Measurements from ENCODE around the gene GAS6.

GAS6 gene

GRCh38 chr13:113783966-113784644 lies 79.8 kb downstream of the GAS6 start:
- TF ChIP-seq CTCF (IDR thresholded peaks at IDR 0.05; ENCODE audit: low read depth, low read length) = no peak
- Histone ChIP-seq H3K4me3 (ENCODE audit: low read depth, low read length) (no peak overlapping the region), H3K36me3 (no peaks in the 10 kb centered on the region), H3K27me3 (ENCODE audit: insufficient read depth, low read depth, severe bottlenecking) (peaks cover 13% of the 10 kb centered on the region), H3K9me3 (ENCODE audit: severe bottlenecking) (peaks cover 6% of the 10 kb centered on the region), H3K27ac (no peak overlapping the region)
- no peak for DNase-seq

GRCh38 chr13:113783200-113783881 lies 80.5 kb downstream of the GAS6 start:
- Histone ChIP-seq H3K4me3 (ENCODE audit: low read depth, low read length) (no peak overlapping the region), H3K27ac (no peak overlapping the region), H3K27me3 (ENCODE audit: insufficient read depth, low read depth, severe bottlenecking) (peaks cover 13% of the 10 kb centered on the region), H3K36me3 (no peaks in the 10 kb centered on the region), H3K9me3 (ENCODE audit: severe bottlenecking) (peaks cover 6% of the 10 kb centered on the region)
- TF ChIP-seq CTCF (IDR thresholded peaks at IDR 0.05; ENCODE audit: low read depth, low read length) = no peak
- no peak for DNase-seq

GRCh38 chr13:113782472-113782871 lies 81.4 kb downstream of the GAS6 start:
- Histone ChIP-seq H3K4me3 (ENCODE audit: low read depth, low read length) (no peak overlapping the region), H3K36me3 (no peaks in the 10 kb centered on the region), H3K27ac (no peak overlapping the region), H3K9me3 (ENCODE audit: severe bottlenecking) (peaks cover 6% of the 10 kb centered on the region), H3K27me3 (ENCODE audit: insufficient read depth, low read depth, severe bottlenecking) (peaks cover 11% of the 10 kb centered on the region)
- DNase-seq = no peak
- TF ChIP-seq CTCF (IDR thresholded peaks at IDR 0.05; ENCODE audit: low read depth, low read length) = no peak

- peaks cover 6% of the 10 kb centered on the region for H3K9me3 ChIP-seq (ENCODE audit: severe bottlenecking)
- no peak for DNase-seq
- H3K27me3 ChIP-seq (ENCODE audit: insufficient read depth, low read depth, severe bottlenecking) = peaks cover 9% of the 10 kb centered on the region
- H3K4me3 ChIP-seq (ENCODE audit: low read depth, low read length) = no peak overlapping the region
- H3K36me3 ChIP-seq = no peaks in the 10 kb centered on the region
- no peak for TF ChIP-seq CTCF (IDR thresholded peaks at IDR 0.05; ENCODE audit: low read depth, low read length)
- H3K27ac ChIP-seq = no peak overlapping the region
These were observed 82.3 kb downstream of the GAS6 start for GRCh38 chr13:113781571-113781970.

- no peak for DNase-seq
- TF ChIP-seq CTCF (IDR thresholded peaks at IDR 0.05; ENCODE audit: low read depth, low read length) = no peak
- H3K27me3 ChIP-seq (ENCODE audit: insufficient read depth, low read depth, severe bottlenecking) = no peaks in the 10 kb centered on the region
- no peaks in the 10 kb centered on the region for H3K36me3 ChIP-seq
- no peak overlapping the region for H3K4me3 ChIP-seq (ENCODE audit: low read depth, low read length)
- H3K27ac ChIP-seq = no peak overlapping the region
- H3K9me3 ChIP-seq (ENCODE audit: severe bottlenecking) = peaks cover 15% of the 10 kb centered on the region
These were observed 86.3 kb downstream of the GAS6 start for GRCh38 chr13:113777311-113778260.

Data from WERI-Rb-1 (cell line).